ENCODE measurements around the gene PTGIS. TPM values are rescaled to one million over a fixed set of nuclear protein-coding genes. Genes with fewer than 3 reads are reported as not detected.

PTGIS gene
- polyA plus RNA-seq, 1 donor (not counting 4 experiments of a cell fraction or from before 2014, with no cell fraction given): not detected

DNA sequence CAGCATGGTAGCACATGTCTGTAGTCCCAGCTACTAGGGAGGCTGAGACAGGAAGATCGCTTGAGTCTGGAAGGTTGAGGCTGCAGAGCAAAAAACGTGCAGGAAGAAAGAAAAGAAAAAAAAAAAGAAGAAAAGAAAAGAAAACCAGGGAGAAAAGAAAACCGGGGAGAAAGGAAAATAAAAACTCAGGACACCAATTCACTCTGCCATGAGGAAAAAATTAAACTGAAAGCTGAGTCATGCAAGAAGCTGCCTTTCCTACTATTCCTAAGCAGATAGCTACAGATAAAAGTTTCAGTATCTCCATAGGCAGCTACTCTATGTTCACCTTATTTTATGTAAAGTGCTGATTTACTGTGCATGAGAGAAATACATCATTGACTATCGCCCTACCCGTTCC lies 10.5 kb downstream of the PTGIS start:
- Histone ChIP-seq H3K79me2 (ENCODE audit: control insufficient read depth, insufficient read depth, low read length) (no peaks in the 10 kb centered on the region), H3K9me1 (ENCODE audit: control insufficient read depth, extremely low read depth, insufficient read depth, low read length) (no peaks in the 10 kb centered on the region), H3K4me2 (ENCODE audit: control insufficient read depth, extremely low read depth, insufficient read depth, low read depth, low read length) (no peak overlapping the region), H3K36me3 (ENCODE audit: control insufficient read depth in 2 of 2, extremely low read depth in 1 of 2, insufficient read depth in 2 of 2, low read length in 2 of 2) (no peaks in the 10 kb centered on the region), H3K9ac (ENCODE audit: control insufficient read depth, extremely low read depth, insufficient read depth, low read length) (no peak overlapping the region), H3K4me3 (ENCODE audit: control insufficient read depth in 2 of 3, extremely low read depth in 1 of 3, insufficient read depth in 2 of 3, low read depth in 1 of 3, low read length in 3 of 3) (no peak overlapping the region), H2AFZ (ENCODE audit: control insufficient read depth, low read length) (no peak overlapping the region), H3K27me3 (ENCODE audit: control insufficient read depth, extremely low read depth, insufficient read depth, low read length) (peaks cover 17% of the 10 kb centered on the region), H4K20me1 (ENCODE audit: control insufficient read depth, extremely low read depth, insufficient read depth, low read length) (no peaks in the 10 kb centered on the region), H3K4me1 (ENCODE audit: control insufficient read depth, extremely low read depth, insufficient read depth, low read length) (no peaks in the 10 kb centered on the region), H3K27ac (ENCODE audit: control insufficient read depth, insufficient read depth, low read length) (no peak overlapping the region), H3K9me3 (ENCODE audit: control insufficient read depth, low read depth, low read length) (no peaks in the 10 kb centered on the region)
- DNase-seq (ENCODE audit: low read depth, low spot score) (no peak), FAIRE-seq (no peak)
- dilution Hi-C loops (cut with MboI; ENCODE audit: extremely low pct_ligation_motif_present, low sequenced_read_pairs): no loop called here
- TF ChIP-seq, protein P1, sequence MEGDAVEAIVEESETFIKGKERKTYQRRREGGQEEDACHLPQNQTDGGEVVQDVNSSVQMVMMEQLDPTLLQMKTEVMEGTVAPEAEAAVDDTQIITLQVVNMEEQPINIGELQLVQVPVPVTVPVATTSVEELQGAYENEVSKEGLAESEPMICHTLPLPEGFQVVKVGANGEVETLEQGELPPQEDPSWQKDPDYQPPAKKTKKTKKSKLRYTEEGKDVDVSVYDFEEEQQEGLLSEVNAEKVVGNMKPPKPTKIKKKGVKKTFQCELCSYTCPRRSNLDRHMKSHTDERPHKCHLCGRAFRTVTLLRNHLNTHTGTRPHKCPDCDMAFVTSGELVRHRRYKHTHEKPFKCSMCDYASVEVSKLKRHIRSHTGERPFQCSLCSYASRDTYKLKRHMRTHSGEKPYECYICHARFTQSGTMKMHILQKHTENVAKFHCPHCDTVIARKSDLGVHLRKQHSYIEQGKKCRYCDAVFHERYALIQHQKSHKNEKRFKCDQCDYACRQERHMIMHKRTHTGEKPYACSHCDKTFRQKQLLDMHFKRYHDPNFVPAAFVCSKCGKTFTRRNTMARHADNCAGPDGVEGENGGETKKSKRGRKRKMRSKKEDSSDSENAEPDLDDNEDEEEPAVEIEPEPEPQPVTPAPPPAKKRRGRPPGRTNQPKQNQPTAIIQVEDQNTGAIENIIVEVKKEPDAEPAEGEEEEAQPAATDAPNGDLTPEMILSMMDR (optimal IDR thresholded peaks at IDR 0.05 in 1 of 3, IDR thresholded peaks at IDR 0.05 in 1 of 3, conservative IDR thresholded peaks at IDR 0.05 in 1 of 3; ENCODE audit: extremely low read depth in 1 of 3, insufficient read depth in 2 of 3, low read length in 3 of 3): no peak
- TF ChIP-seq EZH2 (IDR thresholded peaks at IDR 0.05; ENCODE audit: low read length): no peak

DNA sequence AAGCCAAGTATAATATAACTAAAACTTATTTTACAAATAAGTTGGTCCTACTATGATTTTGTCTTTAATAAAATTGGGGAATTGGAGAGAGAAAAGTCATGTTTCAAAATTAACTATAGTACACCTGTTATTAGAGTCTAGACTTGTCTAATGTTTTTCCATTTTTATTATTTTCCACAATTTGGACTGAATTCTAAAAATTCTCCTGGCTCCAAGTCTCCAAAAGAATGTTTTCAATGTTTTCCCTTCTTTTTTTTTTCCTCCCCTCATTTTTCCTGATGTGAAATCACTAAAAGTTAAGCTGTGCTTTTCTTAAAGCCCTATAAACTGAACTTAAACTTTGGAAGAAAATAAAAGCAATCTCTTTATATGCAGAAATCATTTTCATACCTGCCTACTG lies 11.3 kb downstream of the PTGIS start:
- FAIRE-seq: no peak
- H3K27me3 ChIP-seq (ENCODE audit: control insufficient read depth, extremely low read depth, insufficient read depth, low read length): peaks cover 12% of the 10 kb centered on the region
- no peak overlapping the region for H3K4me2 ChIP-seq (ENCODE audit: control insufficient read depth, extremely low read depth, insufficient read depth, low read depth, low read length)

More for the DNA sequence above, 11.3 kb downstream of the PTGIS start:
- dilution Hi-C loops (cut with MboI; ENCODE audit: extremely low pct_ligation_motif_present, low sequenced_read_pairs): no loop called here
- H3K36me3 ChIP-seq (ENCODE audit: control insufficient read depth in 2 of 2, extremely low read depth in 1 of 2, insufficient read depth in 2 of 2, low read length in 2 of 2): no peaks in the 10 kb centered on the region
- no peaks in the 10 kb centered on the region for H3K9me1 ChIP-seq (ENCODE audit: control insufficient read depth, extremely low read depth, insufficient read depth, low read length)
- no peak overlapping the region for H3K4me3 ChIP-seq (ENCODE audit: control insufficient read depth in 2 of 3, extremely low read depth in 1 of 3, insufficient read depth in 2 of 3, low read depth in 1 of 3, low read length in 3 of 3)
- no peaks in the 10 kb centered on the region for H3K4me1 ChIP-seq (ENCODE audit: control insufficient read depth, extremely low read depth, insufficient read depth, low read length)
- no peak for DNase-seq (ENCODE audit: low read depth, low spot score)
- no peak overlapping the region for H3K27ac ChIP-seq (ENCODE audit: control insufficient read depth, insufficient read depth, low read length)
- H2AFZ ChIP-seq (ENCODE audit: control insufficient read depth, low read length): no peak overlapping the region
- no peaks in the 10 kb centered on the region for H3K9me3 ChIP-seq (ENCODE audit: control insufficient read depth, low read depth, low read length)
- no peak overlapping the region for H3K9ac ChIP-seq (ENCODE audit: control insufficient read depth, extremely low read depth, insufficient read depth, low read length)
- no peaks in the 10 kb centered on the region for H3K79me2 ChIP-seq (ENCODE audit: control insufficient read depth, insufficient read depth, low read length)
- no peak for TF ChIP-seq EZH2 (IDR thresholded peaks at IDR 0.05; ENCODE audit: low read length)
- TF ChIP-seq, protein P1 (optimal IDR thresholded peaks at IDR 0.05 in 1 of 3, IDR thresholded peaks at IDR 0.05 in 1 of 3, conservative IDR thresholded peaks at IDR 0.05 in 1 of 3; ENCODE audit: extremely low read depth in 1 of 3, insufficient read depth in 2 of 3, low read length in 3 of 3): no peak
- no peaks in the 10 kb centered on the region for H4K20me1 ChIP-seq (ENCODE audit: control insufficient read depth, extremely low read depth, insufficient read depth, low read length)

Measured in keratinocyte (primary cell).